Stimulated activated CD8-positive, alpha-beta memory T cell treated with anti-CD3 and anti-CD28 coated beads, Interleukin-4, amount 100 ng/mL, for 4 hours (primary cell): Measurements from ENCODE around the gene ZNF654.
A peak's percentile ranks its signal among the peaks of the same experiment; 100 is the strongest.
"Not testable (repeated sequence)": the region's sequence is repeated elsewhere in the genome, so short reads cannot be mapped to it uniquely, and the experiment has no call there.

Source experiments
- DNase-seq, 2 donors: peaks; one replicate each; pipeline ENCODE4 v3.0.0-alpha.2; 2020; ENCODE audit warnings: low read depth in 2 of 2, low spot score in 1 of 2

ZNF654 gene

DNA sequence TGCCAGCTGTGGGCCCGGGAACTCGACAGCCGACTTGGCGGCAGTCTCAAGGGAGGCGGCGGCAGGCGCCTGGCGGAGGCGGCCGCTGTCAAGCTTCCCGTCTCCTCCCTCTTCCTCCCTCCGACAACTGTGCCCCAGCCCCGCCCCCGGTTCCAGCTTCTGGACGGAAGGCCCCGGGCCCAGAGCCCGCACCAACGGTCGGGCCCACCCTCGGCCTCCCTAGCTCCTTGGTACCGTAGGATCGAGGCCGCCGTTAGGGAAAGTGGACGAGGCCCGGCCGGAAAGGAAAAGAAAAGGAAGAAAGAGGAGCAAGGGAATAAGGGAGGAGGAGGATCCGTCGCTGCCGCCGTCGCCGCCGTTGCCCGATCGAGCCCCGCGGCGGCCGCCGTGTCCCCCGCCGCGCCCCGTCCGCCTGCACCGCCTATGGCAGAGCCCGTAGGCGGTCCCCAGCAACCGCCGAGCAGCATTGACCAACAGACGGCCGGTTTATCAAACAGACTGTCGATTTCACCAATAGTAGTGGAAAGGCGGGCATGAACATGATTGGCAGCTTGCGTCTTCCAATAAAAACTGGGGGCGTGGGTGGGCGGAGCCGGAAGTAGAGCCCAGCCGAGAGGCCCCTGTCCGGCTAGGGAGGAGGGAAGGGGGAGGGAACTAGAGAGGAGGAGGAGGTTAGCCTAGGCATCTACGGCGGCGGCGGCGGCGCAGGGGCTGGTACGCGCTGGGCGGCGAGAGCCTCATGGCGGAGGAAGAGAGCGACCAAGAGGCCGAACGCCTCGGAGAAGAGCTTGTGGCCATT lies at the start of gene ZNF654, which contains the start of gene CGGBP1:
ZNF654 (plus strand) TSS at position 675 of the 799 bp plus-strand sequence; CDS start at position 740, 65 bp downstream.
CGGBP1 (minus strand) TSS at position 425 of the 799 bp plus-strand sequence. CDS start 3,029 bp downstream, outside the sequence.
- peak; percentile 98 to 99 for DNase-seq

DNA sequence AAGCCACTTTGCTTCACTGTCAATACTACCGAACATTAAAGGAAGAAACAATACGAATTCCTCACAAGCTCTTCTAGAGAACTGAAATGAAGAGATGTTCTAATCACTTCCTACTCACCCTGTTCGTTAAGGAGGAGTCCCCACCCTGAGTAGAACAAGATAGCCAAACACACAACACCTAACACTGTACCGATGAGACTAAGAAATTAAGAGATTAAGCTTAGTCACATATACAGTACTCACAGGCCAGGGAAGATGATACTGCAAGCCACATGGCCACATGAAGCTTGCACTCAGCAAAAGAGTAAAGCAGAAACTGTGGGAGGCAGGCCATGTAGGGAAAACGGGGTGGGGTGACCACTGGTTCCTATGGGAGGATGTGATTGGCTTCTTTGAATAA lies 48.2 kb upstream of the ZNF654 start:
- no peak for DNase-seq

DNA sequence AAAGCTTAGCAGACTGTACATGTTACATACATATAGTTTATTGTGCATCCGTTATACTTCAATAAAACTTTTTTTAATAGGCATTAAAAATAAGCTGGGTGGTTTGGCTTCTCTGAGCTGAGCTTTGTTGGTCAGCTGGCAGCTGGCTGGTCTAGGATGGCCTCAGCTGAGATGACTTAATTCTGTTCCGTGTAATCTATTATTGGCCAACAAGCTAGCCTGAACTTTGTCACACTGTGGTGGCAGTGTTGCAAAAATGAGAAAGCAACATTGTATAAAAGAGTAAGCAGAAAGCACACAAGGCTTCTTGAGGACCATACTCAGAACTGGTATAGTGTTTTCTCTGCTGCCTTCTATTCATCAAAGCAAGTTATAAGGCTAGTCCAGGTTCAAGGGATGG lies 45.5 kb upstream of the ZNF654 start:
- DNase-seq = no peak

- not testable (repeated sequence) for DNase-seq
These were observed 43.4 kb upstream of the ZNF654 start for GRCh38 chr3:88015656-88016055.

- DNase-seq = no peak
These were observed 40.0 kb upstream of the ZNF654 start for GRCh38 chr3:88019024-88019423.

GRCh38 chr3:88025001-88025552 lies 34.0 kb upstream of the ZNF654 start:
- DNase-seq = no peak

DNA sequence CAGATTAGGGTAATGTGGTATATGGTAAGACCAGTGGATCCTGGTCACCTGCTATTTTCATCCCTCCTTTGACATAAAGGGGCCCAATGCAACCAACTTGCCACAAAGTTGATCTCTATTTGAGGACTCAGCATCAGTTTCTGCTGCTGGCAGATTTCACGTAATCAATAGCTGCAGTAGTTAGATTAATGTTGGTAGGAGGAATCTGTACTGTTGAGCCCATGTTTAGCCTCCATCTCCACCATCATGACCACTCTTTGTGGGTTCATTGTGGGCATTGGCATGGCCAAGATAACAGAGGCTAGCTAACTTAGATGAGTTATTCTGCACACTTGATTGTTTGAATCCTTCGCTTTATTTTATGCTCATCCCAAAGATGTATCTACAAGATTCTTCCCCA lies 30.2 kb upstream of the ZNF654 start:
- no peak for DNase-seq

- no peak for DNase-seq
These were observed 28.8 kb upstream of the ZNF654 start for GRCh38 chr3:88030210-88030609.

DNA sequence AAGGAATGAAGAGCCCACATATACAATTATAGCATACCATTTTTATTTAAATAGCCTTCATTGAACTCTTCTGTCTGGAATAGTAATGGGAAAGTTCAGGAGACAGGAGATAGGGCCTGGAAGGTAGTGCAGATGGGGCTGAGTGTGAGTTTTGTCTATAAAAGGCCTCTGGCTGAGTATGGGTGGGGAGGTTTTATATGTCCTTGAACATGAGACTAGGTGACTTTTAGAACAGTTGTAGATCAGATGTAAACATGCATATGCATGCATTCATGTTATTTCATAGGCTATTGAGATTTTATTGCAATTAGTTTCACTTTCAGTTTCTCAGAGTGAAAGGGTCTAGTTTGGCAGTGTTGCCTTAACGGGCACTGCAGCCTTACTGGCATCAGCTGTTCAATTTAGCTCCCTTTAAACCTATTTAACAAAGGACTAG lies 27.4 kb upstream of the ZNF654 start:
- DNase-seq = no peak

GRCh38 chr3:88032245-88032644 lies 26.8 kb upstream of the ZNF654 start:
- no peak for DNase-seq

- DNase-seq = no peak
These were observed 26.0 kb upstream of the ZNF654 start for GRCh38 chr3:88033079-88033478.

GRCh38 chr3:88033808-88034207 lies 25.2 kb upstream of the ZNF654 start:
- no peak for DNase-seq

GRCh38 chr3:88034491-88035275 lies 24.4 kb upstream of the ZNF654 start:
- DNase-seq = no peak

DNA sequence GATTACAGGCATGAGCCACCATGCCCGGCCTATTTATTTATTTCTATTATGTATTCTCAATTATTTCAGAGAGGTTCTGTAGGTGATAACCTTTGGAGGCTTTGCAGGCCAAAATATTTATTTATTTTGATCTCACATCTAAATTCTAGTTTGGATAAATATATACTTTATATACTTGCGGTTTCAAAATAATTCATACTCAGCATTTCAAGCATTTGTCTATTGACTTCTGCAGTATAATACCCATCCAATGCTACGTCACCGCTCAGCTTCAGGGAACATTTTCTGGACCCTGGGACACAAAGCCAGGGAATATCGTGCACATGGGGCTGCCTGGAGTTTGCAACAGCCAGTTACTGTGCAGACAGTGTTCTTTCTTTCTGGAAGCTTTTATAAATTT lies 22.8 kb upstream of the ZNF654 start:
- no peak for DNase-seq

DNA sequence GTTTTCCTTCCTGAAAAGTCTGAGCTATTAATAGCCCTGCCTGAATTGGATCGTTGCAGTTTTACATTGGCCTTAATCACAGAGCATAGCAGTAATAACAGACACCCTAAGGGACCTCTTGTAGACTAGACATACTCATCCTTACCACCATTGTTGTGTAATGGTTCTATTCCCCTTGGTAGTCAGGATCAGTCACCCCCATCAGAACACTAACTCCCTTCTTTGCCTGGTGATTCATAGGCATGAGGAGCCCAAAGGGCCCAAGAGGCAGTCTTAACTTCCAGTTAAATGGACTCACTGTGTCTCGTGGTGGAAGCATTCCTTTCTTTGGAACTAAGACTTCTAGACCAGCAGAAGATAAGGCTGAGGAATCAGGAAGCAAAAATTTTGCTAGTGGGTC lies 20.5 kb upstream of the ZNF654 start:
- no peak for DNase-seq

- no peak for DNase-seq
These were observed 18.5 kb upstream of the ZNF654 start for GRCh38 chr3:88040529-88040928.

DNA sequence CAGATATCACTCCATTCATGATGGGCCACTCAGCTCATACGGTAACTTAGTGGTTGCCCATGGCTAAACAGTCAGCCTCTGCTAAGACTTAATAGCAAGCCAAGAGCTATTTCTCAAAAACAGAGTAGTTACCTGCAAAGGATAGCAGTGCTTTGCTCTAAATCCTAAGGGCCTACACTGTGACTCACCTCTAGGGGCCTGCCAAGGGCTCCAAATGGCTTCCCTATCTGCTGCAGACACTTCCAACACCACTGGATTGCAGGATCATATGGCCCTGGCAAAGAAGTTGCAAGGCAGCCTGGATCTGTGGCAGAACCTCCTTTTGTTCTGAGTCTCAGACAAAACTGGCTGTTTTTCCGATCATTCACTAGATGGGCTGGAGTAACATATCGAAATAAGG lies 18.1 kb upstream of the ZNF654 start:
- DNase-seq = no peak

GRCh38 chr3:88044411-88044810 lies 14.6 kb upstream of the ZNF654 start:
- DNase-seq = no peak

GRCh38 chr3:88046766-88047165 lies 12.3 kb upstream of the ZNF654 start:
- no peak for DNase-seq

- no peak for DNase-seq
These were observed 1.3 kb upstream of the ZNF654 start for GRCh38 chr3:88057630-88058305.

- no peak for DNase-seq
These were observed 812 bp upstream of the ZNF654 start for GRCh38 chr3:88058306-88058580.
